Stimulated activated CD4-positive, alpha-beta T cell treated with anti-CD3 and anti-CD28 coated beads, Interleukin-4, amount 100 ng/mL, for 4 hours (primary cell): ENCODE data around the gene LRRC8D.
"Not testable (repeated sequence)": the region's sequence is repeated elsewhere in the genome, so short reads cannot be mapped to it uniquely, and the experiment has no call there.

Source experiments
- DNase-seq, 2 experiments: peaks; one replicate each; pipeline ENCODE4 v3.0.0-alpha.2; 2020

The LRRC8D gene

GRCh38 chr1:89971600-89971999 is 150.8 kb downstream of the LRRC8D start:
- DNase-seq, result no peak

GRCh38 chr1:89972024-89972423 is 151.2 kb downstream of the LRRC8D start:
- DNase-seq, result no peak

- no peak for DNase-seq
Observed at GRCh38 chr1:89973471-89974127, 152.8 kb downstream of the LRRC8D start.

GRCh38 chr1:89974256-89974655 is 153.4 kb downstream of the LRRC8D start:
- DNase-seq, result no peak

- no peak for DNase-seq
Observed at GRCh38 chr1:89974696-89975470, 154.1 kb downstream of the LRRC8D start.

- no peak for DNase-seq
Observed at GRCh38 chr1:89975540-89976125, 154.8 kb downstream of the LRRC8D start.

GRCh38 chr1:89978755-89979154 is 157.9 kb downstream of the LRRC8D start:
- DNase-seq, result no peak

- no peak for DNase-seq
Observed at GRCh38 chr1:89980605-89981004, 159.8 kb downstream of the LRRC8D start.

- not testable (repeated sequence) for DNase-seq
Observed at GRCh38 chr1:89982846-89983245, 162.0 kb downstream of the LRRC8D start.

- DNase-seq, result not testable (repeated sequence)
Observed at GRCh38 chr1:89984564-89985116, 163.8 kb downstream of the LRRC8D start.

- no peak for DNase-seq
Observed at GRCh38 chr1:89986020-89986419, 165.2 kb downstream of the LRRC8D start.
